Measurements from ENCODE around the gene SMG5.

The SMG5 gene

DNA sequence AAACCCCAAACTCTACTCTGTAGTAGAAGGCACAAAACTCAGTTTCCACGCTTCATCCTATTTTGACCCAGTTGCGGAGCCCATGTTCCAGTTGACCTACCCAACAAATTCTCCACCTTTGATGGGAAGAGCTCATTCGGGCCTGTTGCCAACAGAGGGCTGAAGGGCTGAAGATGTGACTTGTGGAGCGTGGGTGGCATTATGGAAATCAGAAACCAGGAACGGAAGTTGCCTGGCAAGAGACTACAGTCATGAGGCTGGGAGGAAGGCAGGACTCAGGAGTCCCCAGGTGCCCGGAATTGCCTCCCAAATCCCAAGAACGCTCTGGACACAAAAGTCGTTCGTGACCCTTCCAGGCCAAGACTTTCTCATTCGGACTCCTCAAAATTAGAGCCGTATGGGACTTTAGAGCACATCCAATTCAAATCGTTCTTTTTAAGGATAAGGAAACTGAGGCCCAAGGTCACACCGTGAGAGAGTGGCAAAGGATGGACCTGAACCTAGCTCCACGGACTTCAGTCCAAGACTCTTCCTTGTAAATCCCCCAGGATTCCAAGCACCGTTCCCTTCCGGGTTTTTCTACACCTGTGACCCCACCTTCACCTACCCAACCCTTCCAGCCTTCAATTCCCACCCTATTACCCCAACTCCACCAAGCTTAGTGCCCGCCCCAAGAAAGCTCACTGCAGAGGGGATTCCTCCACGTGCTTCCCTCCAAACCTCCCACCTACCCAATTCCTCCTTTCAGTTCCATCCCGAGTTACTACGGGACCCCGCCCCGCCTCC, 739 bp downstream of the SMG5 start:
- peak; percentile 10 for ATAC-seq
- DNase-seq: peak; percentile 60

DNA sequence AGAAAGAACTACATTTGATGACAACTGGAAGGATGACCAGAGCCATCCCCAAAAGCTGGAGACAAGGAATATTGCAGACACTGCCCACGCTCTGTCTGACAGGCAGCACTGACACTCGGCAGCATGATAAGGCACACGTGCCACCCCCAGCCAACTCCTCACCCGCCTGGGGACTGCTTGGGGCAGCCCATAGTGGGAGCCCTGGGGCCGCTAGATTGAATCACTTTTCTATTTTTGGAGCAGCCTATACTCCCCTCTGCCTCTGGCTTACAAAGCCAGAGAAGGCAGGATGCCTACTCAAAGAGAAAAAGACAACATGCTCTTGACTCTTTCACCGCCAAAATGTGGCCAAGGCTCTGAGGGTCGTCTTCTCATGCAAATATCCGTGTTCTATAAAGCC, 1.3 kb downstream of the SMG5 start:
- DNase-seq: peak; percentile 68
- peak; percentile 79 for ATAC-seq

DNA sequence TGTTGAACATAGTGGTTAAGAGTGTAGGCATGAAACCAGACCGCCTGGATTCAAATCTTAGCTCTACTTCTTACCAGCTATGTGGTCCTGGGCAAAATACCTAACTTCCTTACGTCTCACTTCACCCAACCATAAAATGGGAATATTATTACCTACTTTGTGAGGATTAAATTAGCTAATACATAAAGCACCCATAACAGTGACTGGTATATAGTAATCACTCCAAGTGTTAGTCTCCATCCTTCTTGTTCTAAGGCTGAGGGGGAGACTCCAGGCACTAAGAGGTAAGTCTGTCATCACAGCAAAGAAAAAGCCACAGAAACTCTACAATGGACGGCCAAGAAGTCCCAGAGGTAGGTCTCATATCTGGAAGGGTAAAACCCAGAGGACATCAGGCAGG, 2.8 kb downstream of the SMG5 start:
- ATAC-seq: no peak

DNA sequence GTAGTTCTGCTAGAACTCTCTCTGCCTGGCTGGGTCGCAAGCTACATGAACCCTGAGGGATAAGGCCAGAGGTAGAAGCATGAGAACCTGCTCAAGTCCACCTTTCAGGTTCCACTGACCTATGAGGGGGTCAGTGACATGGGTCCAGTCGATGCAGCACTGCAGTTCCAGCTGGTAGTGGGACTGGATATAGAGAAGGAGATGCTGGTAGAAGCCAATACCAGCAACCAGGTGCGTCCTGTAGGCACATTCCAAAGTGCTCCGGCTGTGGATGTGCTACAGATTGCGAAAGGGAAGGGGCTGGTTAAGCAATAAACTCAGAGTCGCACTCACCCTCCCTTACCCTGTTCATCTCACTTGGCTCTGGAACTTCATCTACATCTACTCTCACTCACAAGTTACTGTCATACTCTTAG, 5.7 kb downstream of the SMG5 start:
- DNase-seq (no peak), ATAC-seq (no peak)

More for the DNA sequence above, 2.8 kb downstream of the SMG5 start:
- DNase-seq: no peak

DNA sequence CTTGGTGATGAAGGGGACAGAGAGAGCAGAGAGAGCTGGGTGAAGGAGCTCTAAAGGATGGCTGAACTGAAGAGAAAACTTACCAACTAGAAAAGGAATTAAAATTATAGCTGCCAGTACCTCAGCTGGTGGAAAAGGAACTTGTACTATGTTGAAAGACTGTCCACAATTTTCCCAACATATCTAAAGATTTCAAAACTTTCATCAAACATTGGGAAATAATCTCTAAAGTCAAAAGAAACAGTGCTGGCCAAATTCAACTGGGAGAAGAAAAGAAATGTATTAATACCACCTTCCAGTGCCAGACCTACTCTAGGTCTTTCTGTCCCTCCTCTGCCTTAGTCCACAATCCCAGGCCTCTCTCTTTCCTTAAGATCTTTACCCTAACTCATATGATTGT, 6.1 kb downstream of the SMG5 start:
- ATAC-seq: no peak

DNA sequence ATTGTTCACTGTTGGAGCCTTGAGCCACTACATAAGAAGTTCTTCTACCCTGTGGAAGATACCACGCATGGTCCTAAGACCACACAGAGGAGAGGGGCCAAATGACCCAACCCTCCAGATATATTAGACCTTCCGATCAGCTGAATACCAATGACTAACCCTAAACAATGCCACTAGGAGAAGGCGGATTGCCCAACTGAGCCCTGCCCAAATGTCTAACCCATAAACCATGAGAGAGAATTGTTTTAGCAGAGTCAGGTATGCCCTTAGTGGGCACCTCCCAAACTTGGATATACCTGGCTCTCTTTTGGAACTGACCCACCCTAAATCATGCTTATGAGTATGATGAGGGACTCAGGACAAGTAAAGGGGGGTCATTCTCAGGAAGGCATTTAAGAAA, 12.3 kb downstream of the SMG5 start:
- no peak for ATAC-seq
- DNase-seq: no peak

More for the DNA sequence above, 6.1 kb downstream of the SMG5 start:
- DNase-seq: no peak

DNA sequence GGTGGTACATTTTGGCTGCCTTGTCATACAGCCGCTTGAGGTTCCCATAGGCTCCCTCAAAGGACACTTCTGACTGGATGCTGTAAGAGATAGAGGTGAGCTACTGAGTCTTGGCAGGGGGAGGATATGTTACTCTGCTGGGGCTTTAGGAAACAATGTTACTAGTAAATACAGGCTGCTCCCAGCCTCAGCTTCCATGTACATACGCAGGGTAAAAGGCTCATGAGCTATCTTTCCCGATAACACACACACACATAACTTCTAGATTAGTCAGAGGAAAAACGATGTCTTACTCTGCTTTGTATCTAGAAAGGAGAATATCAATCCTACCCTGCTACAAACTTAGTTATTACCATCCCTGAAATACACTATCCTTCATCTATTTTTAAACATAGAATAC, 14.3 kb downstream of the SMG5 start:
- DNase-seq (no peak), ATAC-seq (no peak)

DNA sequence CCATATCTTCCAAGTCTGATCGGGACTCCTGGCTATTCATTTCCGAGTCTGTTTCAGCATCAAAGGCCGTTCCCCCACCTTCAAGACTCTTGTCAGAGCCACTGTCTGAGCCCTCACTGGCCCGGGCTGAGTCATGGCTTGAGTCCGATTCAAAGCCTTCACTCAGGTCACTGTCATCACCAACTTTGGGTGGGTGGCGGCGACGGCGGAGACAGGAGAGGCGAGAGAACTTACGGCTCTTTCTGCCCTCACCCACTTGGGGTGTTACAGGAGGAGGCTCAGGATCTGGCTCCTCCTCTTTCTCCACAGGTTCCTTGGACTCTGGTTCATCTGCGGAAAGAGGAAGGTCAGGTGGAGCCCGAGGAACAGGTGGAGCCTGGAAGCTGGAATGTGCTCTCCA, 16.6 kb downstream of the SMG5 start:
- DNase-seq (no peak), ATAC-seq (no peak)

DNA sequence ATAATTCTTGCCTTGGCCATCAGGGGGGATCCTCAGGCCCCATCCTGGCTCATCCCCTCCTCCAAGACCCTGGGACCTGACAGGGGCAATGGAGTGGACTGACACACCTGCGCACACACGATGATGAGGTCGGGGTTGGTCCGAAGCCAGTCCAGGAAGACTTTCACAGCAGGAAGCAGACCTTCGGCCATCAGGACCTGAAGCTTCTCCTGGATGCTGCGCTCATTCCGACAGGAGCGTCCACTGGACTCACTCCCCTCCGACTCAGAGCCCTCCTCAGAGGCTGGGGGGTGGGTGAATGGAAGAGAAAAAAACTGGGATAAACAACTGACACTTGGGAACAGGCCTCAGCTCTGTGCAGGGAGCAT, 19.4 kb downstream of the SMG5 start:
- ATAC-seq (no peak), DNase-seq (no peak)

DNA sequence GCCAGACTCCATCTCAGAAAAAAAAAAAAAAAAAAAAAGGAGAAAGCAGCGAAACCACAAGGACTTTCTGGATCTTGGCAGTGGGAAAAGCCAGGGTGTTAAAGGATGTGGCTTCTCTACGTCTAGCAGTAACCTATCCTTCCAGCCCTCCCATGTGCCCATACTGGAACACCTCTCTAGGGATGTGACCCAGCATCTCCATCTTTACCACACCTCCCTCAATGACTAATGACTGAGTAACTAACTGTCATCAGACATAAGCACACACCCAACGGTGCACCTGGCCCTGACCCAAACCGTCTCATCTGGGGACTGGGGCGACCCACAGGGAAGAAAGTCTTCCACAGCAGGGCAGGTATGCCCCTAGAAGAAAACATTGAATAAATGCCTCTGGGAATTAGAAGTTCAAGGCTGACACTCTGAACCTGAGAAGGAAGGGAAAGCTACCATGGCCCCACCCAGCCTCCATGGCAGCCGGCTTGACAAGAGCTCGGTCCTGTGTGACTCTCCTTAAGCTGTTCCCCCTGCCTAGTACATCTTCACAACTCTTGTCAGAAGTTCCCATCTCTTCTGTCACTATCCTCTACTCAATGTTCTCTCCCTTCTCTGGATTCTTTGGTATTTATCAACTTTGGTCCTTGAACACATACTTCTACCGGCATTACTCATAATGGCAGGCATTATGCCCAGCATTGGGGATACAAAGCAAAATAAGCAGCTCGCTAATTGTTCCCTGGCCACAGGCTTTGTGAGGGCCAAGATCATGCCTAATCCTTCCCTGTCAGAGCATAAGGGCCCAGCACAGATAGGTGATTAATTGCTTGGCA, 20.0 kb downstream of the SMG5 start:
- DNase-seq (no peak), ATAC-seq (peak; percentile 84)

DNA sequence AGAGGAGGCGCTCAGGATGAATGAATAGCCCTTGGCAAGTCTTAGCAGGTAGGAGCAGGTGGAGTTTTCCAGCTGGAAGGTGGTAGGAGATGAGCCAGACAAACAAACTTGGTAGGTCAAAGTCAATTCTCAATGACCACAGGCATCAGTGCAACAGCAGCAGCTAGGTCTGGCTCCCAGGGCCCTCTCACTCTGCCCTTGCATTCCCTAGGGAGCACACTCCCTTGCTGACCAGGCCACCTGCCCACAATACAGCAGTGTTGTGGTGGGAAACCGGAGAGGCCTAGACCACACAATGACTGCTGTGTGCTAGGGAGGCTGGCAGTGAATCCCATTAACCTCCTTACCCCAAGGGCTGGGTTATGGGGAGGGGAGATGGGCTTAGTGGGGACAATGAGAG, 21.7 kb downstream of the SMG5 start:
- ATAC-seq: no peak
- no peak for DNase-seq

DNA sequence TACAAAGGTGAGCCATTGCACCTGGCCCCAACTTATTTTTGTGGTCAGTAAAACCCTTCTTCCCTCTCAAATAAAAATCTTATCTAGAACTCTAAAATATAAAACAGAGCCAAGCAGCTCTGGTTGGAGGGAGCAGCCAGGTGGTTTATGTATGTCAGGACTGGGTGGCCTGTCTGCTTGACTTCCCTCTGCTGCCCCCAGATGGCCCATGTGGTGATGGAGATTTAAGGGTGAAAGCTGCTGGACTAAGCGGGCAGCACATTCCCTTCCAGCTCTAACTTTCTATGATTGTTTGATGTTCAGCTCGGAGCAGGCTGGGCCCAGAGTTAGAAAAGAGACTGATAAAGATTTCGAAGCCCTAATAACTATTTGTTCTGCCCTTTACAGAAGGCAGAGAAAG, 22.8 kb downstream of the SMG5 start:
- DNase-seq: no peak

DNA sequence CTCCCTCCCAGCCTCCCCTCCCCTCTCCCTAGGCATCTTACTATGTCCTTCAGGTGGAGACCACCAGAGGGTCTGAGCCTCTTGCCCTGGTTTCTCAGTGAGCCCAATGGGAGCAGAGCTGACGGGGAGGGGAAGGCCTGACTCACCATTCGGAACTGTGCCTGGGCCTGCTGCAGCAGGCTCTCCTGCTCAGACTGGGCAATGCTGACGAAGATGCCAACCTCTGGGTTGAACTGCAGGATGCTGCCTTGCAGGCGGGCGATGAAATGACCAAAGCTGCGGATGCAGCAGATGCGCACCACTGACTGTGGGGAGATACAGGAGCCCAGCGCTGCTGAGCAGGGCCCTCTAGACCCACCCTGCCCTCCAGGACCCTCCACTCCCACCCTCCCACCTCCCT, 23.8 kb downstream of the SMG5 start:
- no peak for DNase-seq

More for the DNA sequence above, 22.8 kb downstream of the SMG5 start:
- no peak for ATAC-seq

DNA sequence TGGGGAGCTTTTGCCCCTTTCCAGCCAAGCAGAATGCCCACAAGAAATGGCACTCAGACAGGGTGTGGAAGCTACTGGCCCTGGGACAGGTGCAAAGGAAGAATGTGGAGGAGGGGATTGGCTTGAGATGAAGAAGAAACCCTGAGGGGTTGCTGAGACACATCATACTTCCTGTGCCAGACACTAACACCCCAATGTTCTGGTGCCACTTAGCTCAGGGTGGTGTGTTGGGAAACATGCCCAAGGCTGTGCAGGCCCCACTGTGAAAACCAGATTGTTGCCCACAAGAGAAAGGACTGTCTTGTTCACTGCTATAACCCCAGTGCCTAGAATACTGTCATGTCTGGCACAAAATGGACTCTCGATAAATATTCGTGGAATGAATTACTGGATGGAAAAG, 24.9 kb downstream of the SMG5 start:
- ATAC-seq (no peak), DNase-seq (no peak)

More for the DNA sequence above, 23.8 kb downstream of the SMG5 start:
- ATAC-seq: no peak

DNA sequence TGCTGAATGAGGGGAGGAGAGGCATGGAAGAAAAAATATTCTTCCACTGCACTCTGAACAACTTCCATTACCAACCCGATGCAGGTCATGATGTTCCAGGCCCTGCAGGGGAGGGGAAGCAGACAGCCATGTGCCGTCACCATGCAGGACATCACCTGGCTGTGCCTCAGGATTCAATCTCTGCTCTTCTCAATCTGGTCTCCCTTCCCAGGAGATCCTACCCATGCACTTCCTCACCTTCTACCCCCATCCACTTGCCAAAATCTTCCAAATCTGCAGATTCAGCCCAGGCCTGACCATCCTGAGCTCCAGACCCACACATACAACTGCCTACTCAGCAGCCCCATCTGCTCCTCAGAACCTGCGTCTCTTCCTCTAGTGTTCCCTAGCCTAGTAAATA, 29.0 kb downstream of the SMG5 start:
- DNase-seq: no peak
- no peak for ATAC-seq

DNA sequence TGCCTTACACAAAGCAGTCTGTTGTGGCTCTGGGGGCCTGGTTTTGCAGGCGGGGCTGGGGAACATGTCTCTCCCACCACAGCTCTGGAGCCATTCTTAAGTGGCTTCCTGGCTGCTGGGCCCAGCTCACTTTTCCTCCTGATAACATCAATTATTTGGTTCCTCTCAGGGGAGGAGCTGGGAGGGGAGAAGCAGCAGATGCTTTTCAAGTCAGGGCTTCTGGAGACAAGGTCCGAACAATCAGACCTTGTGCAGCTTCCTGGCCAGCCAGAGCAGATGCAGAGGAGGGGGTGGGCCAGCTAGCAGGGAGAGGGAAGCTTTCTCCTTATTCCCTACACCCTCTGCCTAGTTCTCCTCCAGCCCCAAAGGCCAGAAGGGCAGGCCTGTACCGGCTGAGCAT, 31.1 kb downstream of the SMG5 start:
- ATAC-seq (no peak), DNase-seq (no peak)

DNA sequence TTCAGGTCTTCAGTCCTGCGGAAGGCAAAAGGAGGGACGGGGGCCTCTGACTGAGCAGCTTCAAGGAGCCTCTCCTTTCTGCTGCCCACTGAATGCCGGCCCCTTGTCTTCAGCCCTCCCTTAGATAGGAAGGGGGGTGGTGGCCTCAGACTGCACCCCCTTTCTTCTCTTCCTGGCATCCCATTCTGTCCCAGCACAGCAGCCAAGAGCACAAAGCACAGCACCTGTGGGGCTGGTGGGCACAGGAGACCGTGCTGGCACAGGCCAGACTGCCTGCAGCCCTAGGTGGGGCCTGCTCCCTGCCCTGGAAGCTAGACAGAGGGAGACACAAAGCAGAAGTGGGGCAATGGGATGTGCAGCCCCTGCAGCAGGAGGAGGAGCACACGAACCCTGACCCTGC, 33.0 kb downstream of the SMG5 start:
- no peak for ATAC-seq
- no peak for DNase-seq

DNA sequence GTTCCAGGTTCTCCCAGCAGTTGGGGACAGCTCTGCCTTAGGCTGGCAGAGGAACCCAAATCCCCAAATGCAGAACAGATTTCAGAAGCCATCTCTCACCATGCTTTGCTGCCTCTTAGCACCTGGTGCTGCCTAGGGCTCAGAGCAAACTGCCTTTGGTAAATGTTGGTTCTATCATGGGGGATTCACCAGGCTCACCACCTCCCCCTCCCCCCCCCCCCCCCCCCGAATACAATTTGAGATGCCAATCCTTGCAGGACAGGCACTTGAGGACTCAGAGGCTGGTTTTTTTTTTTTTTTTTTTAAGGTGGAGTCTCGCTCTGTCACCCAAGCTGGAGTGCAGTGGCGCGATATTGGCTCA, 34.3 kb downstream of the SMG5 start:
- ATAC-seq (no peak), DNase-seq (no peak)

DNA sequence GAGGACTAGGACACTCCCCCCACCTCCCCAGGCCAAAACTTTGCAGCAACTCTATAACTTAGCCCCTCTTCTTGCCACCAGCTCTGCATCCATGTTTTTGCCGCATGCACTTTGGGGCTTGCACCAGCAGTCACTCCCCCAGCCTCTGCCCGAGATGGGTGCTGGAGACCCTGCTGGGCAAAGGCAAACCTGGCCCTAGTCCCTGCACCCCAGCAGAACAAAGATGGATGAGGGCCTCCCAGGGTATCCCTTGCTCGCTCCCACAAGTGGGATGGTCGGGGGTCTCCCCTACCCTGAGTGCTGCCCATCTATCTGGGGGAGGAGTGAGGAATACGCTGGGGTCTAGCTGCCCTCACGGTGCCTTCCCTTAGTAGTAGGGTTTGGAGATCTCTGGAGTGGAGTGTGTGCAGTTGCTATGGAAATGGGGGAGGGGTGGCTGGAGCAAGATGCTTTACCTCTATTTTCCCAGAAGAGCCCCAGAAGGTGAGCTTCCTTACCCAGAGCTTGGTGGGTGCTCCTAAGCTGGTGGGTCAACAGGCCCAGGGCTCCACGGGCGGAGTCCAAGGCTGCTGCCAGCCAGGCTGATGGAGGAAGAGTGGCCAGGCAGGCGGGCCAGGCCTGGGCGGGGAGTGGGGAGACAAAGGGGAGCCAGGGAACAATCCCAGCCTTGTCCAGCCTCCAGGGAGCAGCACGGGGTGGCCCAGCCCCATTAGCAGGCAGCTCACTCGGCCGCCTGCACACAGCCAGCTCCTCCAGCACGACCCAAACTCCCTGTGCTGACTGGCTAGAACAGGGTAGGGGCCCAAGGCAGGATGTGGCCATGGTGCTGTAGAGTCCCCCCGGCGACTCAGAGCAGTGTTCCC, 34.9 kb downstream of the SMG5 start, which contains the start of gene PAQR6:
PAQR6 (minus strand) TSS at position 597 of the 863 bp plus-strand sequence. CDS start 1,325 bp downstream, outside the sequence.
- ATAC-seq (no peak), DNase-seq (no peak)

DNA sequence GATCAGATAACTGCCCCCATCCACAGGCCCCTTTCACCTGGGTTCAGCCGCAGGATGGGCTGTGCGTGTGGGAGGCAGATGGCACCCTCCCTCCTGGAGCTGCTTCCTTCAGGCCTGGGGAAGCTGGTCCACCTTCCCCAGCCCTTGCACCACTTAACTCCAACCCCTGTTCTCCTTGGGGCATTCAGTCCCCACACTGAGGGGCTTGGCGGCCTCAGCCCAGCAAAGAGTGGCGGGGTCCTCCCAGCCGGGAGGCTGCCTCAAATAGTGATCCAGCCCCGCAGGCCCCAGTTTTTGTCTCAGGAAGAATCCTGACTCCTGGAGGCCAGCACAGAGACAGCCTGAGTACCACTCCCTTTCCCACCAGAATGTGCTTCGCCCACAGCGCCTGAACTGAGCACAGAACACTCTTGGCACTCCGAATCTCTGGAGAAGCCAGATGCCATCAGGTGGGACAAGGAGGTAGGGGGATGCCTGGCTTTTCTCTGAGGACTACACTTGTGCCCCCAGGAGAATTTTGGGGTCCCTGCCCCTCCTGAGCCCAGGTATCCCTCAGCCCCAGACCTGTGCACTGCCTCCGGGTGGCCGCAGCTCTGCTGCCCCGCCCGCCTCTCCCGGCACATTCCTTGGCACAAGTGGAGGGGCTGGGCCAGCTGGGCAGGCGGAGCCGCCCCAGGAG, 35.7 kb downstream of the SMG5 start:
- ATAC-seq (no peak), DNase-seq (no peak)

DNA sequence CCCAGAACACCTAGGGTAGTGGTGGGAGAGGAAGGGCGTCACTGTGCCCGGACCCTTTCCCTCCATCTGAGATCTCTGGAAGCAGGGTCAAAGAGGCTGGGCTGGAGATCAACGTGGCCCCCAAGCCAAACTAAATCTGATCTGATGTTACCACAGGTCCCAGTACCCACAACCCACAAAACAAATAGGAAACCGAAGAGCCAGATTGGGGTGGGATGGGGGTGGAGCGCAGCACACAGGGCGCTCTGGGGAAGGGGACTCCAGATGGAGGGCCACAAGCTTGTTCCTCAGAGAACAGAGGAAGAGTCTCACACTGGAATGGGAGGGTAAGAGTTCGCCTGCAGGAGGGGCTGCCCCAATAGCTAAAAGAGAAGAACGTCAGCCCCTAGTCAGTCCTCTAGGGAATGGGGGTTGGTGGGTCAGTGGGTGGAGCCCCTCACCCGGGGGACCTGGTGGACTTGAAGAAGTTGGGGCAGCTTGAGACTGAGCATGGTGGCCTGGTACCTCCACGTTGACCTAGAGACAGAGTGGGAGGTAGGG, 36.3 kb downstream of the SMG5 start:
- ATAC-seq (no peak), DNase-seq (no peak)

Measured in stimulated activated naive CD8-positive, alpha-beta T cell treated with anti-CD3 and anti-CD28 coated beads, Interleukin-15, Interleukin-2, amounts not matched to agents 100 U/mL and 50 U/mL, for 24 hours (primary cell).